Esophagus muscularis mucosa (tissue), 3 donors: ENCODE results near the gene MOSMO.

Source experiments
- CTCF ChIP-seq, 3 experiments: fragments of 200-600 bp in 2 of 3; fragments of 450-650 bp in 1 of 3; sonication (generic) in 2 of 3; IDR thresholded peaks; one replicate each; pipeline ENCODE4 v1.5.1; 2017 to 2019; ENCODE audit warnings: antibody characterized with exemption in 3 of 3, mild to moderate bottlenecking in 2 of 3, moderate library complexity in 1 of 3
- POLR2A ChIP-seq: fragments of 450-650 bp; IDR thresholded peaks from one replicate; pipeline ENCODE4 v1.6.1; 2017; ENCODE audit warnings: antibody characterized with exemption, moderate library complexity, mild to moderate bottlenecking, low read depth
- POLR2AphosphoS5 ChIP-seq, 2 donors: sonication (generic); formaldehyde crosslinking; IDR thresholded peaks; one replicate each; pipeline ENCODE4 v1.6.1; 2017; ENCODE audit warnings: antibody characterized with exemption in 2 of 2

DNA sequence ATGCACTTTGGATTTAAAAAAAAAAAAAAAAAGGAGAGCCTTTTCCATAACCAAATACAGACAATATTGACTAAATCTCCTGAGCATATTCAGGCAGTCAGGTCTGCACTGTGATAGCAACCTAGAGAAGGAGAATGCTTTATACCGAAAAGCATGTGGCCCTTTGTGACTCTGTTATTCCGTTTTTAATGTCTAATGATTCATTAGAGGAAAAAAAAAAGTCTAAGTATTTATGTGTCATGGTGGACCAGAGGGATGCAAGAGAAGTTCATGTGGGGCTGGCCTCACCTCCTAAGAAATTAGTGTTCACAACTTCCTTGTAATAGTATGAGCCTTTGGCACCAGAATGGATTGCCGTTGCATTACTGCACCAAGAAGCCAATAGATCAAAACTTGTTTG lies 73.1 kb downstream of the MOSMO start:
- TF ChIP-seq POLR2A: no peak
- no peak for TF ChIP-seq CTCF (IDR thresholded peaks at IDR 0.05)
- TF ChIP-seq POLR2AphosphoS5 (IDR thresholded peaks at IDR 0.05): no peak
